Measurements from ENCODE around the gene ANKS1B.

- no peak for TF ChIP-seq POLR2A (IDR thresholded peaks at IDR 0.05; ENCODE audit: low read length)
- TF ChIP-seq GATA1 (IDR thresholded peaks at IDR 0.05; ENCODE audit: low read depth, low read length) = no peak
Measured at GRCh38 chr12:99110212-99110611, 874.5 kb downstream of the ANKS1B start.

Data from erythroblast (primary cell).